Stimulated activated CD8-positive, alpha-beta memory T cell treated with anti-CD3 and anti-CD28 coated beads, Interleukin-2, amount 100 ng/mL, for 1 hour (primary cell): ENCODE results near the gene CALY.

Source experiments
- DNase-seq, 2 donors: peaks; one replicate each; pipeline ENCODE4 v3.0.0-alpha.2; 2020; ENCODE audit warnings: low read depth in 2 of 2

Gene CALY

GRCh38 chr10:133351408-133352318 is 15.0 kb upstream of the CALY start:
- DNase-seq, result no peak

DNA sequence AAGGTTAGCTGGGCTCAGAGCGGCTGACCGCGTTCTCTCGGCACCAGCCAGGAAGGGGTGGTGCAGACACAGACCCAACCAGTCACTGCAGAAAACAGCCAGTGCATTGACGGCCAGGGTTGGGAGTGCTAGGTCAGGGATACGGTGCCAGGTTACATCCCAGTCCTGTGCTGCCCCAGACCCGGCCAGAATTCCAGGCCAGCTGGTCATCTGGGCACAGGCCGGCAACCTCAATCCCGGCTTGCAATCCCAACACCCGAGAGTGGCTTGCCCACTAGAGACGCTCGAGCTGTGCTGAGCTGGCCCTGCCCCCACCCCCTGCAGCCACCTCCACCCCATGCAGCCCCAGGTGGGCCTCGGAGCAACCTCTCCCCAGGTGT is 14.2 kb upstream of the CALY start:
- no peak for DNase-seq

DNA sequence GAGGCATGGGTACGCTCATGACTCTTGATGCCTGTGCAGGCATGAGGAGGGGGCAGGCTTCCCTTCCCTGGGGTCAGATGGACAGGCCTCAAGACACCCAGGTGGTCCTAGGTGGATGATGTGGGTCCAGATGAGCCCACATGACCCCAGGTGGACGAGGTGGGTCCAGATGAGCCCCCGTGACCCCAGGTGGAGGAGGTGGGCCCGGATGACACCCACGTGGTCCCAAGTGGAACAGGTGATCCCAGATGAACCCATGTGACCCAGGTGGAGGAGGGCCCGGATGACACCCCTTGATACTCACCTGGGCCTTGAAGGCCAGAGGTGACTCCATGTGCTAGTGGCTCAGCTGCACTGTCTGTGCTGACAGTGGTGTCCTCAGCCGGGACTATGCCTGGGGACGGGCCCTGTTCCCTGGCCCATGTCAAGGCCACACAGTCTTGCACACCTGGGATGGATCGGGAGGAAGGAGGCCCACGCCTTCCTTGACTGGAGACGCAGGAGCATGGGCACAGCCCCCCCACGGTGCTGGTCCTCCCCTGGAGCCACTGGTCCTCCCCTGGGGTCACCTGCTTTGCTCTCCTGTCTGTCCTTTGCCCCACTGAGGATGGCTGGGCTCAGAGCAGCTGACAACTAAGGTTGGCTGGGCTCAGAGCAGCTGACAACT is 13.7 kb upstream of the CALY start:
- no peak for DNase-seq

DNA sequence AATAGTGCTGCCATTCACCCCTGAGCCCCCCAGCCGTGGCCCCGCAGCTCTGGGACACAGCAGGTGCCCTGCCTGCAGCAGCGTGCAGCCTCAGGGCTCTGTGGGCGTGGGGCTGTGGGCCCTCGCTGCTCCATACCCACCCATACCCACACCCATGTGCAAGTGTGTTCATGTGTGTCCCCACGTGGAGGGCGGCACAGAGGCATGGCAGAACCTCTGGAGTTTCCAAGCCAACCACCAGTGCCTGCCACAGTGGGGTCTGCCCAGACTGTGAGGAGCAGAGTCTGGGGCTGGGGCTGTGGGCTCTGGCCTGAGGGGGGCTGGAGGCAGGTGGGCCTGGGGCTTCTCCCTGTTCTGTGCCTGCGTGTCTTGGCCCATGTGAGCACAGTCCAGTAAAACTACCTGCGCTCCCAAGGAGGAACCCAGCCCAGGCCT is 12.9 kb upstream of the CALY start:
- no peak for DNase-seq

DNA sequence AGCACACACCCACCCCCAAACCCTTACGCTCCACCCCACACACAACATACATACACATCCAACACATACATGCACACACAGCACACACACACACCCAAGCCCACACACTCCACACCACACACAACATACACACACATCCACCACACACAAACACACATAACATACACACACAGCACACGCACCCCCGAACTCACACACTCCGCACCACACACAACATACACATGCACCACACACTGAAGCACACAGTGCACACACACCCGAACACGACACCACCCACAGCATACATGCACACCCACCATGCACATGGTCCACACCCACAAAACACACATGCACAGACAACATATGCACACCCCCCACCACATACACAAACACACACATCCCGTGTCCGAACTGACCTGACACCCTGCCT is 12.5 kb upstream of the CALY start:
- DNase-seq, result no peak

DNA sequence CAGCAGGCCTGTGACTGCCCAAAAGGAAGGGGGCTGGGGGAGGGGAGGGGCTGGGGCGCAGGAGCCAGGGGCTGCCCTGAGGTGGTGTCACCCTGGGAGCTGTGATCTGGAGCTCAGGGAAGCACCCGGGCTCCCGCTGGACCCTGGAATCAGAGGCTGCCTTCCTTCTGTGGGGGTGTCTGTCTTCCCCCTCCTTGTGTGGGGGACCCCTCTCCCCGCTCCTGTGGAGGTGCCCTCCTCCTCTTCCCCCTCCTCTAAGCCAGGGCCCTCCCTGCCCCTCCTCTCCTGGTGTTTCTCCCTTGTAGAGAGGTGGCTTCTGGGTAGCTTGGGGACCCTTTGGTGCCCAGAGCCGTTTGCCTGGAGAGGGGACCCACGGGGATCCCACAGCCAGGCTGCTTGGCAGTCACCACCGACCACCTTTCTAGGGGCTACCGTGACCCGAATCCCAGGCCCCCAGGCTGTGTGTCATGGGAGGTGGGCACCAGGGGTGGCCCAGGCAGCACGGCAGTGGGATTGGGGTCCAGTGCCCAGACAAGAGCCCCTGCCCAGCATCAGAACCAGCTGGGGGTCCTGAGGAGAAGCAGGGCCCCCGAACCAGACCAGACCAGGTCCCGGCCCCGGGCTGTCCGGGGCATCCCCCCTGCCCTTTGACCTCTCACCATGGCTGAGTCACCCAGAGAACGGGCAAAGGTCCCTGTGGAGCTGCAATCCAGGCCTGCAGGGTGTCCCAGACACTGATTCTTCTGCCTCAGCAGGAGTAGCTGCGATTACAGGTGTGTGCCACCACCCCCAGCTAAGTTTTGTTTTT is 11.2 kb upstream of the CALY start:
- no peak for DNase-seq

DNA sequence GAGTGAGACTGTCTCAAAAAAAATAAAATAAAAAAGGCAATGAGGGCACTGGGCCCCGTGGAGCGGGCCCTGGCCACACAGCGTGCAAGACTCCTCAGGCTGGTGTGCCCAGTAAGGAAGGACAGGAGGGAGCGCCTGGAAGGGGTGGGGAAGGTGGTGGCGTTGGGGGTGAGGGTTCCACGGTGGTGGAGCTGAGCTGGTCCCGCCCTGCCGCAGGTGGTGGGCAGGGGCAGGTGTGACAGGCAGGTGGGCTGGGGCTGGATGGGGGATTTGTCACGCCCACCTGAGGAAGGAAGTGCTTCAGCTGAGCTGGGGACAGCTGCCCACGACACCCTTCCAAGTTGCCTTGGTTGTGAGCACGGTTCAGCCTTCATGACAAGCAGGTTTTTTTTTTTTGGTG is 9.7 kb upstream of the CALY start:
- no peak for DNase-seq

DNA sequence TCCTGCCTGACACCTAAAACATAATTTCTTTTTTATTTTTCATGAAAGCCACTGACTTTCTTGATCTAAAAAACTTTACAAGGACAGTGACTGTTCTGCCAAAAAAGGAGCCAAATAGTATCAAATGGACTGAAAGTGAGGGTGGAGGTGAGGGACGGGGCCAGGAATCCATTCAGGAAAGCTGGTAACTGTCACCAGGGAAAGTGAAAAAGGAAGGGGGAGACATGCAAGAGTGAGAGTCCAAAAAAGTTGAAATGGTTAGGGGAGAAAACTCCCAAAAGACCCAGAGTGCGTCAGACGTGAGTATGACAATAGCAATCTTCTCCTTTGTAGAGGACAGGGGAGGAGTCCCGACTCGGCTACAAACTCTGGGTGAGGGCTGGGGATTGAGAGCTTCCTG is 7.5 kb upstream of the CALY start:
- no peak for DNase-seq

DNA sequence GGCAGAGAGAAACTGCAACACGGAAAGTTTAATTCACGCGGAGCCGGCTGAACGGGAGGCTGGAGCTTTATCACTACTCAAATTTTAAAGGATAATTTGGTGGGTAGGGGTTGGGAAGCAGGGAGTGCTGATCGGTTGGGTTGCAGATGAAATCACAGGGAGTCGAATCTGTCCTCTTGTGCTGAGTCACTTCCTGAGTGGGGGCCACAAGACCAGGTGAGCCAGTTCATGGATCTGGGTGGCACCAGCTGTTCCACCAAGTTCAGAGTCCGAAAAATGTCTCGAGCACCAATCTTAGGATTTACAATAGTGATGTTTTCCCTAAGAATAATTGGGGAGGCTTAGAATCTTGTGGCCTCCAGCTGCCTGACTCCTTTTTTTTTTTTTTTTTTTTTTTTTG is 6.9 kb upstream of the CALY start:
- DNase-seq, result no peak

DNA sequence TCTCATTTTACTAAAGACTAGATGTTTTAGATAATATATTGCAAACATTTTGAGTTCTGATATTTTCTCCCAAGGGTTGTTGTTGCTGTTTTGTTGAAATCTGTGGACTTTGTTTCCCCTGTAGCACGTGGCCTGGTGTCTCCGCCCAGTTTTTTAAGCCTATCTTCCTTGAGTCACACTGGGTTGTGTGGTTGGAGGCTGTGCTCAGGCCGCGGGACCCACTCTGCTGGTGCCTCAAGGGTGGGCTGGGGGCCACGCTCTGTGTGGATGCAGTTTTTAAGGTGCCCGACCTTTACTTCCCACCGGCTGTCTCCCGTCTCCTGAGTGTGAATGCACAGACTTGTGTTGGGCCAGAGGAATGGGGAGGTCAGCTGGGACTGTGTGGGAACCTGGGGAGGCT is 6.2 kb upstream of the CALY start:
- no peak for DNase-seq

GRCh38 chr10:133341983-133342382 is 5.3 kb upstream of the CALY start:
- no peak for DNase-seq

GRCh38 chr10:133339708-133340380 is 3.1 kb upstream of the CALY start:
- DNase-seq, result no peak

DNA sequence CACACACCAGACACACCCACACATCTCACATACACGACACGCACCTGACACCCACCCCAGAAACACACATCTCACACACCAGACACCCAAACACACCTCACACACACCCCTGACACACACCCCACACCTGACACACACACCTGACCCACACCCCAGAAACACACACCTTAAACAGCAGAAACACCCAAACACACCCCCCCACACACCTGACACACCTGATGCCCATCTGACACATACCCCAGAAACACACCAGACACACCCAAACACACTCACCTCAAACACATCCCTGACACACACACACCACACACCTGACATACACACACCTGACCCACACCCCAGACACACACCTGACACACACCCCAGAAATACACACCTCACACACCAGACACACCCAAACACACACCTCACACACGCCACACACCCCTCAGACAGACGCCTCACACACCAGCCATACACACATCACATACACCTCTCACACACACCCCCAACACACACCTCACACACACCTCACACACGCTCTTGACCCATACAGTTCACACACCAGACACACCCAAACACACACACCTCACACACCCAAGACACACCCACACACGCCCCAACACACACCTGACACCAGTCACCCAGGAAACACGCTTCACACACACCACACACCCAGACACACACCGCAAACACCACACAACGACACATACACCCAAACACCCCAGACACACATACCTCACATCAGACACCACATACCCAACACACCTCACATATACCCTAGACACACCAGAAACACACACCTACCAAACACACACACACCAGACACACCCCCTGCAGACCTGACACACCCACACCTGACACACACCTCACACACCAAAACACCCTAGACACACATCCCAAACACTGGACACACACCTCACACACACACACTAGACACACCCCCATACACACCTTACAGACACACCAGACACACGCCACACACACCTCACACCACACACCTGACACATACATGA is 1.7 kb upstream of the CALY start:
- DNase-seq, result no peak

GRCh38 chr10:133337370-133337725 is 652 bp upstream of the CALY start:
- no peak for DNase-seq

DNA sequence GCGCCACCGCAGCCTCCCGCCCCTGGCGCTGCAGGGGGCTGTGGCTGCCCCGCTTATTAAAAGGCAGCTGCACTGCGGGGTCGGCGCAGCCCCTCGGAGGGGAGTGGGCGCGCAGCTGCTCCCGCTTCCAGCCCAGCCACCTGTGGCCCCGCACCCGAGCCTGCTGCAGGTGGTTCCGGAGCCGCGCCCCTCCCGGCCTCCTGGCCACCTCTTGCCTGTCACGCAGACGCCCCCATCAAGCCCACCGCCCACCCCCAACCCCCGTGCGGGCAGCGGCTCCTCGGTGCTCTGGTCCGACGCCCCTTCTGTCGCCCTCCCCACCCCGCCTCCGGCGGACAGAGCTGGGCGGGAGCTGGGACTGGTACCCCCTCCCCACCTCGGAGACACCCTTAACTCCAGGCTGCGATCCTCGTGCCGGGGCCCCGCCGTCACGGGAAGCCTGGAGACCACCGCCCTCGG is 549 bp downstream of the CALY start:
- DNase-seq, result no peak

DNA sequence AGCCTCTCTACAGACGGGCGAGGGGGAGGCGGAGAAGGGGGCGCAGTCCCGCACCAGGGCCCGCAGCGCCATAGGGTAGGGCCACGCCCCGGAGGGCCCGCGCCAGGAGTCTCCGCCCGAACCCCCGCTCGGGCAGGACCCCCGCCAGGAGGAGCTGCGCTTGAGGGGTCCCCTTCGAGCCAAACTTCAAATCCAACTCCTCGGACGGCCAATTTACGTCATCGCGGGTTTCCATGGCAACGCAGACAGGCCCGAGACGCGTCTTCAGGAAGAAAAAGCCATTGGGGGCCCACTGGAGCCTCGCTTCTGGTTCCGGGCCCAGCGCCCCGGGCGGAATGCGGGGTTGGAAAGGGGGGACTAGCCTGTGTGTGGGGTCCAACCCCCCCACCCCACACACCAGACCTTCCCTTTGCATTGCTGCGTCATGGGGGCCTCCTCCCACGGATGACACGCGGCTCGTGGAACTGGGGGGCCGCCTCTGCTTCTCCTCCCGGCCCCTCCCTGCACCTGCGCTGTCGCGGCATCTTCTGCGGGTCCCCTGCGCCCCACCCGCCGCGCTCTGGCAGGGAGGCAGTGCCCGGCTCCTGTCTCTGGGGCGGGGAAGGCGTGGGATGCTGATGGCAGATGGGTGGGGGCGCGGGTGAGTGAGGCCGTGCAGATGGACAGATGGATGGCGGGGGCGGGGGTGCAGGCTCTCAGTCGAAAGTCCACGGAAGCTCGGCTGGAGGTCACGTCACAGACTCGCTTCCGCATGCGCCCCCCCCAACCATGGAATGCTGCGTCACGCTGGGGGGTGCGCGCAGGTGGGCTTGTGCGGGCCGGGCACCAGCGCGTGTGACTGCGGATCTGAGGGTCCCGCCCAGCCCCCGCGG is 1.2 kb downstream of the CALY start:
- peak; percentile 66 to 72 for DNase-seq

DNA sequence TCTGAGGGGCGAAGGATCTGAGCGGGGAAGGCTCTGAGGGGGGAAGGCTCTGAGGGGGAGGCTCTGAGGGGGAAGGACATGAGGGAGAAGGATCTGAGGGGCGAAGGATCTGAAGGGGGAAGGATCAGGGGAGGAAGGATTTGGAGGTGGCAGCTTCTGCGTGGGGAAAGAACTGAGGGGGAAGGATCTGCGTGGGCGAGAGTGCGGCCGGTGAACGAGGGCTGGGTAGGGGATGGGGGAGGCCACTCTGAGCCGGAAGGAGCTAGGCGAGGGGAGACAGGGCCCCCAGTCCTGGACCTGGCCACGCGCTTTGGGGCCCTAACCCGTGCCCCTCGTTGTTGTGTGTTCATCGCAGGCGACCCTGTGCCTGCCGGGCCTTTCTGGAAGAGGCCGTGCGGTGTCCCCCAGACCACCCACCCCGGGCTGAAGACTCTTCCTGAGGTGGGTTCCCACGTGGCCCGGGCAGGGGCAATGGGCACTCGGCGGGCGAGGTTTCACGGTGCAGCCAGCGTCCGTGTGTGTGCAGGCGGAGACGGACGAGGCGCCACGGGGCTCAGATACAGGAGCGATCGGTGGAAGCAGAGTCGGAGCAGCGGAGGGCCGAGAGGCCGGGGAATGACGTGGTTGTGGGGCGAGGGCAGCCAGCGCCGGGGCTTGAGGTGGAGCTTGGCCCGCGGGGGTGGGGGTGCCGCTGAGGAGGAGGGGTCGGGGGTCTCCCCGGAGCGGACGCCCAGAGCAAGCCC is 2.0 kb downstream of the CALY start:
- DNase-seq, result peak in 1 of 2 donors; percentile 21

DNA sequence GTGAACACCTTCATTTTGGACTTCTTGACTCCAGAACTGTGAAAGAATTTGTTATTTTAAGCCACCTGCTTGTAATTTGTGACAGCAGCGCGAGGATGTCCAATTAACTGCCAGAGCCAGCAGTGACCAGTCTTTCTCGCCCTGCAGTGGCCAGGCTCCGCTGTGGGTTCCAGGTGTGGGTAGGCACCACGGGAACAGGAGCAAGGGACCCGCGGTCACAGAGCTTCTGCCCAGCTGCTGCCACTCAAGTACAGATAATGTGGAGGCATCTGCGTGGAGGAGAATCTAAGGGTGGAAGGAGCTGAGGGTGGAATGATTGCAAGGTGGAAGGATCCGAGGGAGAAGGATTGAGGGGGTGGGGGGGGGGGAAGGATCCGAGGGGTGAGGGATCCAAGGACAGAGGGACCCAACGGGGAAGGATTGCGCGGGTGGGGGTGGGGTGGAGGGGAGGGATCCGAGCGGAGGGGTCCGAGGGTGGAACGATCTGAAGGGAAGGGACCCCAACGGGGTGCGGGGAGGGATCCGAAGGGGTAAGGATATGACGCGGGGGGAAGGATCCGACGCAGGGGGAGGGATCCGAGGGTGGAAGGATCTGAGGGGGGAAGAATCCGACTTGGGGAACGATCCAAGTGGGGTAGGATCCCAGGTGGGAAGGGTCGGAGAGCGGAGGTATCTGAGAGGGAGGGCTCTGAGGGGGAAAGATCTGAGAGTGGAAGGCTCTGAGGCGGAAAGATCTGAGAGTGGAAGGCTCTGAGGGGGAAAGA is 3.6 kb downstream of the CALY start:
- DNase-seq, result no peak
